HCT116 (cell line): Measurements from ENCODE around the gene SLC66A2. TPM values are rescaled to one million over a fixed set of nuclear protein-coding genes. Genes with fewer than 3 reads are reported as not detected.

Experiments
- ATAC-seq: fragments of 200-7000 bp; cut with Tn5 transposase; 2 replicates; pipeline ENCODE4 v1.9.1; 2020; ENCODE audit warnings: mild to moderate bottlenecking, moderate library complexity
- BruUV-seq: library from RNA; stranded (reverse); fragments of 400-500 nt; replicated peaks from 2 replicates; lab custom pipeline; 2021; lab: Mats Ljungman, UMichigan
- CTCF ChIA-PET: fragments of 300-600 bp; sonication (Branson Sonifier 250); formaldehyde crosslinking; loops from one replicate; lab custom pipeline; 2021; ENCODE audit warnings: antibody characterized with exemption; lab: Charles Lee
- POLR2A ChIA-PET: fragments of 300-600, 350-600 bp; sonication (Branson Sonifier 250); formaldehyde crosslinking; loops from one replicate; lab custom pipeline; 2021; ENCODE audit warnings: antibody characterized with exemption; lab: Charles Lee
- RAD21 ChIA-PET, 2 experiments: fragments of 300-600 bp; sonication (Branson Sonifier 250); formaldehyde crosslinking; loops; one replicate each; lab custom pipeline; 2023; ENCODE audit warnings: low total read pairs in 2 of 2; ENCODE audit not compliant: uncharacterized antibody in 2 of 2, unreplicated experiment in 2 of 2, low non-redundant PET in 1 of 2; lab: Charles Lee
- DNase-seq: peaks from one replicate; pipeline ENCODE4 v3.0.0-alpha.2; 2010; ENCODE audit warnings: low read depth, low spot score
- H2AFZ ChIP-seq: fragments of 200-600 bp; shearing (Covaris generic), sonication (generic); 2 replicates; pipeline ENCODE4 v1.6.1; 2017; ENCODE audit warnings: low read depth, mixed run types, mixed read lengths, antibody characterized with exemption, low read length; ENCODE audit not compliant: poor library complexity, severe bottlenecking
- H3K27ac ChIP-seq: 2 replicates; pipeline ENCODE4 v1.5.1; 2012; ENCODE audit warnings: low read depth, low read length
- H3K27me3 ChIP-seq: fragments of 200-600 bp; sonication (generic); 2 replicates; pipeline ENCODE4 v1.6.1; 2016; ENCODE audit warnings: mixed run types, low read length, mixed read lengths; ENCODE audit not compliant: insufficient read depth
- H3K36me3 ChIP-seq, 2 experiments: fragments of 200-500 bp in 1 of 2; fragments of 200-600 bp in 1 of 2; sonication (Bioruptor generic) in 1 of 2; sonication (generic) in 1 of 2; 2 replicates each; pipeline versions ENCODE4 v1.5.1 to v1.6.1; 2014 to 2016; ENCODE audit warnings: low read length in 2 of 2, inconsistent platforms in 1 of 2, mixed read lengths in 1 of 2, mixed run types in 1 of 2; ENCODE audit not compliant: insufficient read depth in 2 of 2, control insufficient read depth in 1 of 2
- H3K4me1 ChIP-seq, 2 experiments: fragments of 200-600 bp in 1 of 2; sonication (generic) in 1 of 2; 2 replicates each; pipeline versions ENCODE4 v1.5.1 to v1.6.1; 2012 to 2017; ENCODE audit warnings: low read length in 2 of 2, inconsistent platforms in 1 of 2, mild to moderate bottlenecking in 1 of 2, mixed read lengths in 1 of 2, mixed run types in 1 of 2, moderate library complexity in 1 of 2; ENCODE audit not compliant: insufficient read depth in 2 of 2, control insufficient read depth in 1 of 2
- H3K4me2 ChIP-seq: fragments of 200-600 bp; sonication (generic); 2 replicates; pipeline ENCODE4 v1.6.1; 2017; ENCODE audit warnings: mixed run types, low read length, mixed read lengths
- H3K4me3 ChIP-seq, 2 experiments: fragments of 200-600 bp in 1 of 2; sonication (generic) in 1 of 2; replicated peaks in 1 of 2; 2 replicates each; pipeline ENCODE4 v1.5.1; 2011 to 2016; ENCODE audit warnings: low read length in 2 of 2, control low read depth in 1 of 2, low read depth in 1 of 2, mild to moderate bottlenecking in 1 of 2, mixed read lengths in 1 of 2, mixed run types in 1 of 2
- H3K79me2 ChIP-seq: fragments of 200-600 bp; sonication (generic); 2 replicates; pipeline ENCODE4 v1.6.1; 2017; ENCODE audit warnings: mild to moderate bottlenecking, mixed run types, low read length, moderate library complexity, mixed read lengths; ENCODE audit not compliant: insufficient read depth
- H3K9ac ChIP-seq: fragments of 200-600 bp; sonication (generic); 2 replicates; pipeline ENCODE4 v1.6.1; 2016; ENCODE audit warnings: low read length, mixed read lengths
- H3K9me2 ChIP-seq: fragments of 200-600 bp; sonication (generic), shearing (Covaris generic); 2 replicates; pipeline ENCODE4 v1.6.1; 2017; ENCODE audit warnings: mixed run types, mild to moderate bottlenecking, moderate library complexity; ENCODE audit not compliant: insufficient read depth
- H3K9me3 ChIP-seq, 2 experiments: fragments of 200-500 bp in 1 of 2; fragments of 200-600 bp in 1 of 2; sonication (Bioruptor generic) in 1 of 2; sonication (generic) in 1 of 2; 2 replicates each; pipeline ENCODE4 v1.6.1; 2014 to 2017; ENCODE audit warnings: low read length in 2 of 2, mixed read lengths in 2 of 2, inconsistent platforms in 1 of 2, low read depth in 1 of 2, mild to moderate bottlenecking in 1 of 2, mixed run types in 1 of 2, moderate library complexity in 1 of 2; ENCODE audit not compliant: control insufficient read depth in 1 of 2, insufficient read depth in 1 of 2
- H4K20me1 ChIP-seq: fragments of 200-600 bp; sonication (generic), shearing (Covaris generic); 2 replicates; pipeline ENCODE4 v1.6.1; 2017; ENCODE audit warnings: mixed run types, mild to moderate bottlenecking, moderate library complexity; ENCODE audit not compliant: insufficient read depth
- CBX3 ChIP-seq: IDR thresholded peaks from 2 replicates; pipeline ENCODE4 v1.6.1; 2012; ENCODE audit warnings: low read depth
- EGR1 ChIP-seq: IDR thresholded peaks from 2 replicates; pipeline ENCODE4 v1.6.1; 2012; ENCODE audit warnings: low read depth
- RAD21 ChIP-seq: IDR thresholded peaks from 2 replicates; pipeline ENCODE4 v1.6.1; 2012; ENCODE audit warnings: low read depth, mild to moderate bottlenecking
- SRF ChIP-seq: IDR thresholded peaks from 2 replicates; pipeline ENCODE4 v1.6.1; 2012; ENCODE audit warnings: low read depth
- YY1 ChIP-seq: IDR thresholded peaks from 2 replicates; pipeline ENCODE4 v1.6.1; 2011; ENCODE audit warnings: low read length, low read depth, moderate library complexity, mild to moderate bottlenecking; ENCODE audit not compliant: insufficient replicate concordance; ENCODE audit errors: extremely low read depth
- ZFX ChIP-seq: fragments of 450-650 bp; IDR thresholded peaks from 2 replicates; pipeline ENCODE4 v1.6.1; 2017
- ZNF274 ChIP-seq: fragments of 200-500 bp; sonication (Bioruptor generic); IDR thresholded peaks from 2 replicates; pipeline ENCODE4 v1.6.1; 2014; ENCODE audit warnings: mild to moderate bottlenecking, low read depth, low read length, inconsistent platforms
- intact Hi-C: fragments of 100-400 bp; cut with micrococcal nuclease; formaldehyde crosslinking; loops from 2 replicates; pipeline ENCODE4 v1.10.0; 2022
- total RNA-seq: library from RNA; stranded (reverse); gene quantifications from one replicate; pipeline ENCODE4 v1.2.1, GENCODE V29; 2021; ENCODE audit not compliant: unreplicated experiment
- TF ChIP-seq, protein P1 (sequence below): IDR thresholded peaks from 2 replicates; pipeline ENCODE4 v1.6.1; 2011; ENCODE audit warnings: mild to moderate bottlenecking, low read length, moderate library complexity; ENCODE audit not compliant: insufficient replicate concordance; ENCODE audit errors: extremely low read depth
- TF ChIP-seq, protein P2 (sequence below): IDR thresholded peaks from 2 replicates; pipeline ENCODE4 v1.6.1; 2012

Gene SLC66A2
- total RNA-seq, 1 experiment from 2014 or later, result 44.9 TPM

DNA sequence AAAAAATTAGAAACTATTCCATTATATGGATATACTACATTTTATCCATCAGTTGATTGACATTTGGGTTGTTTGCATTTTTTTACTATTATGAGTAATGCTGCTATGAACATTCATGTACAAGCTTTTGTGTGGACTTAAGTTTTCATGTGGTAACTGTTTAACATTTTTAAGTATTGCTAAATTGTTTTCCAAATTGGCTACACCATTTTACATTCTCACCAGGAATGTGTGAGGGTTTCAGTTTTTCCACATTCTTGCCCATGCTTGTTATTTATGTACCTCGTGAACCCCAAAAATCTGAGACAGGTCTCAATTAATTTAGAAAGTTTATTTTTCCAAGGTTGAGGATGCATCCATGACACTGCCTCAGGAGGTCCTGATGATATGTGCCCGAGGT is 40.0 kb upstream of the SLC66A2 start:
- BruUV-seq, result no TSS peak
- DNase-seq (no peak), ATAC-seq (no peak)
- H3K4me2 ChIP-seq, result no peak overlapping the region
- no peaks in the 10 kb centered on the region for H3K9me2 ChIP-seq
- H4K20me1 ChIP-seq, result peaks cover 7% of the 10 kb centered on the region; the same call in 1 of the 2 replicates
- H2AFZ ChIP-seq, result no peak overlapping the region
- H3K27me3 ChIP-seq, result no peaks in the 10 kb centered on the region
- H3K4me1 ChIP-seq, result peaks cover 8 to 16% of the 10 kb centered on the region in 2 experiments
- ChIA-PET CTCF (no interaction called here), RAD21 (no interaction called here), POLR2A (no interaction called here)
- peaks cover 0 to 4% of the 10 kb centered on the region in 2 experiments; a peak in 1 of 4 replicates for H3K36me3 ChIP-seq
- H3K9ac ChIP-seq, result no peak overlapping the region
- H3K27ac ChIP-seq, result no peak overlapping the region
- no peak for TF ChIP-seq SRF
- TF ChIP-seq ZFX, result no peak
- no peak for TF ChIP-seq YY1
- TF ChIP-seq CBX3, result no peak
- TF ChIP-seq, protein P1, sequence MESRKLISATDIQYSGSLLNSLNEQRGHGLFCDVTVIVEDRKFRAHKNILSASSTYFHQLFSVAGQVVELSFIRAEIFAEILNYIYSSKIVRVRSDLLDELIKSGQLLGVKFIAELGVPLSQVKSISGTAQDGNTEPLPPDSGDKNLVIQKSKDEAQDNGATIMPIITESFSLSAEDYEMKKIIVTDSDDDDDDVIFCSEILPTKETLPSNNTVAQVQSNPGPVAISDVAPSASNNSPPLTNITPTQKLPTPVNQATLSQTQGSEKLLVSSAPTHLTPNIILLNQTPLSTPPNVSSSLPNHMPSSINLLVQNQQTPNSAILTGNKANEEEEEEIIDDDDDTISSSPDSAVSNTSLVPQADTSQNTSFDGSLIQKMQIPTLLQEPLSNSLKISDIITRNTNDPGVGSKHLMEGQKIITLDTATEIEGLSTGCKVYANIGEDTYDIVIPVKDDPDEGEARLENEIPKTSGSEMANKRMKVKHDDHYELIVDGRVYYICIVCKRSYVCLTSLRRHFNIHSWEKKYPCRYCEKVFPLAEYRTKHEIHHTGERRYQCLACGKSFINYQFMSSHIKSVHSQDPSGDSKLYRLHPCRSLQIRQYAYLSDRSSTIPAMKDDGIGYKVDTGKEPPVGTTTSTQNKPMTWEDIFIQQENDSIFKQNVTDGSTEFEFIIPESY, result no peak
- TF ChIP-seq EGR1, result no peak
- TF ChIP-seq ZNF274, result no peak
- TF ChIP-seq, protein P2, sequence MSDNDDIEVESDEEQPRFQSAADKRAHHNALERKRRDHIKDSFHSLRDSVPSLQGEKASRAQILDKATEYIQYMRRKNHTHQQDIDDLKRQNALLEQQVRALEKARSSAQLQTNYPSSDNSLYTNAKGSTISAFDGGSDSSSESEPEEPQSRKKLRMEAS, result no peak
- TF ChIP-seq RAD21, result no peak
- H3K4me3 ChIP-seq, result no peak overlapping the region
- no peaks in the 10 kb centered on the region for H3K9me3 ChIP-seq
- intact Hi-C loops, result no loop called here
- peaks cover 18% of the 10 kb centered on the region for H3K79me2 ChIP-seq
